SU-DHL-6 (cell line): Measurements from ENCODE around the gene LCP2.

Source experiments
- CTCF ChIP-seq: fragments of 200-600 bp; sonication (generic); IDR thresholded peaks from one replicate; pipeline ENCODE4 v1.5.1; 2017; ENCODE audit warnings: antibody characterized with exemption, mild to moderate bottlenecking, low read length, moderate library complexity; ENCODE audit not compliant: insufficient read depth, poor library complexity, severe bottlenecking
- EZH2phosphoT487 ChIP-seq: fragments of 200-600 bp; sonication (generic), shearing (Covaris generic); conservative IDR thresholded peaks from 2 replicates; pipeline ENCODE4 v1.6.1; 2018; ENCODE audit warnings: mild to moderate bottlenecking, antibody characterized with exemption, low read length, moderate library complexity, mixed read lengths

DNA sequence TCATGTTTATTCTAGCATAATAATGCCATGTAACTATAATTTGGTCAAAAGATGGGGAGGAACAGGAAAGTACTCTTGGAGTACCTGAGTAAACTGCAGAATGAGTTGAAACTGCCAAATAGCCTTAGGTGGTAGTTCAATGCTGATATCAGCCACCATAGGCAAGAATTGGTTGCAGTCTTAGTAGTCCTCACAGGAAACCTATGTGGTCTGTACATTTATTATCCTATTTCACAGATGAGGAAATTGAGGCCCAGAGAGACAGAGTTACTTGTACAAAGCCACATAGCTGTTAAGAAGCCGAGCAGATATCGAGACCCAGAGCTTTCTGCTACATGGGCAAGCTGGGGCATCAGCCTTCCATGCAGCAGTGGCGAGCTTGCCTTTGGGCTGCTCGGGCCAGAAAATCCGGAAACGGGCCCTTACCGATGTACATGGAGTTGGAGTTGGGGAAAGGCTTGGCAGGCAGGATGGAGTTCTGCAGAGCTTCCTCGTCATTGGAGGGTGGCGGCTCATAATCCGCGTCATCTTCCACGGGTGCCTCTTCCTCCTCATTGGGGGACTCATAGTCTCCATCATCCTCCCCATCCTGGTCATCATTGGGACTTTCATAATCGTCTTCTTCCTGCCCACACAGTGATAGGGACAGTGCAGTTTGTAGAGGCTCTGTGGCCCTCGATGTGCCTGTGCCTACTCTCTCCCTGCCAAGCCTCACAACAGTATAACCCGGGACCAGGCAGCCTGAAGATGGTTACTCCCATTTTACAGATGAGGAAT lies 27.1 kb downstream of the LCP2 start:
- TF ChIP-seq CTCF (no peak), EZH2phosphoT487 (no peak)
